HEK293 (cell line): Measurements from ENCODE around the gene ADCY6.

ENCODE experiments used
- BCL11B ChIP-seq: fragments of 450-650 bp; formaldehyde crosslinking; IDR thresholded peaks from 2 replicates; pipeline ENCODE4 v1.5.1; 2016; ENCODE audit warnings: low read depth, missing biosample characterization, missing genetic modification characterization
- KLF7 ChIP-seq: fragments of 450-650 bp; formaldehyde crosslinking; IDR thresholded peaks from 2 replicates; pipeline ENCODE4 v1.5.1; 2016; ENCODE audit warnings: missing biosample characterization, missing genetic modification characterization, borderline replicate concordance
- MZF1 ChIP-seq: fragments of 450-650 bp; formaldehyde crosslinking; IDR thresholded peaks from 2 replicates; pipeline ENCODE4 v1.5.1; 2017; ENCODE audit warnings: missing biosample characterization, missing genetic modification characterization, borderline replicate concordance
- PATZ1 ChIP-seq: fragments of 450-650 bp; formaldehyde crosslinking; IDR thresholded peaks from 2 replicates; pipeline ENCODE4 v1.5.1; 2016; ENCODE audit warnings: missing biosample characterization, missing genetic modification characterization
- RBAK ChIP-seq: fragments of 450-650 bp; formaldehyde crosslinking; IDR thresholded peaks from 2 replicates; pipeline ENCODE4 v1.5.1; 2016; ENCODE audit warnings: missing biosample characterization, missing genetic modification characterization
- SP7 ChIP-seq: fragments of 450-650 bp; formaldehyde crosslinking; IDR thresholded peaks from 2 replicates; pipeline ENCODE4 v1.5.1; 2016; ENCODE audit warnings: missing biosample characterization, missing genetic modification characterization
- ZBTB48 ChIP-seq: fragments of 450-650 bp; formaldehyde crosslinking; IDR thresholded peaks from 2 replicates; pipeline ENCODE4 v1.5.1; 2016; ENCODE audit warnings: missing biosample characterization, missing genetic modification characterization
- ZBTB7A ChIP-seq: fragments of 450-650 bp; formaldehyde crosslinking; IDR thresholded peaks from 2 replicates; pipeline ENCODE4 v1.5.1; 2016; ENCODE audit warnings: low read depth, missing biosample characterization, missing genetic modification characterization
- ZEB2 ChIP-seq: fragments of 450-650 bp; formaldehyde crosslinking; IDR thresholded peaks from 2 replicates; pipeline ENCODE4 v1.5.1; 2016; ENCODE audit warnings: missing biosample characterization, missing genetic modification characterization
- ZFHX2 ChIP-seq: fragments of 450-650 bp; formaldehyde crosslinking; conservative IDR thresholded peaks from 2 replicates; pipeline ENCODE4 v1.5.1; 2016; ENCODE audit warnings: missing biosample characterization, missing genetic modification characterization
- ZNF114 ChIP-seq: fragments of 450-650 bp; formaldehyde crosslinking; IDR thresholded peaks from 2 replicates; pipeline ENCODE4 v1.5.0; 2017; ENCODE audit warnings: missing biosample characterization, missing genetic modification characterization
- ZNF132 ChIP-seq: fragments of 450-650 bp; formaldehyde crosslinking; IDR thresholded peaks from 2 replicates; pipeline ENCODE4 v1.5.1; 2017; ENCODE audit warnings: missing biosample characterization, missing genetic modification characterization, borderline replicate concordance
- ZNF18 ChIP-seq: fragments of 450-650 bp; formaldehyde crosslinking; IDR thresholded peaks from 2 replicates; pipeline ENCODE4 v1.5.1; 2016; ENCODE audit warnings: missing biosample characterization, missing genetic modification characterization
- ZNF274 ChIP-seq, 2 experiments: fragments of 200-500 bp in 1 of 2; fragments of 450-650 bp in 1 of 2; sonication (Bioruptor generic) in 1 of 2; formaldehyde crosslinking in 1 of 2; IDR thresholded peaks; 2 replicates each; pipeline versions ENCODE4 v1.5.1 to v1.6.1; 2014 to 2016; ENCODE audit warnings: borderline replicate concordance in 1 of 2, inconsistent platforms in 1 of 2, low read length in 1 of 2, missing biosample characterization in 1 of 2, missing genetic modification characterization in 1 of 2
- ZNF335 ChIP-seq: fragments of 450-650 bp; formaldehyde crosslinking; conservative IDR thresholded peaks from 2 replicates; pipeline ENCODE4 v1.5.1; 2016; ENCODE audit warnings: missing biosample characterization, missing genetic modification characterization
- ZNF366 ChIP-seq: fragments of 450-650 bp; formaldehyde crosslinking; conservative IDR thresholded peaks from 2 replicates; pipeline ENCODE4 v1.5.1; 2016; ENCODE audit warnings: missing biosample characterization, missing genetic modification characterization
- ZNF501 ChIP-seq: fragments of 450-650 bp; formaldehyde crosslinking; IDR thresholded peaks from 2 replicates; pipeline ENCODE4 v1.5.1; 2016; ENCODE audit warnings: missing biosample characterization, missing genetic modification characterization
- ZNF585B ChIP-seq: fragments of 450-650 bp; formaldehyde crosslinking; IDR thresholded peaks from 2 replicates; pipeline ENCODE4 v1.5.1; 2016; ENCODE audit warnings: missing biosample characterization, missing genetic modification characterization
- ZNF623 ChIP-seq: fragments of 450-650 bp; formaldehyde crosslinking; IDR thresholded peaks from 2 replicates; pipeline ENCODE4 v1.5.1; 2016; ENCODE audit warnings: missing biosample characterization, missing genetic modification characterization
- ZNF777 ChIP-seq: fragments of 450-650 bp; formaldehyde crosslinking; IDR thresholded peaks from 2 replicates; pipeline ENCODE4 v1.5.1; 2017; ENCODE audit warnings: missing biosample characterization, missing genetic modification characterization, borderline replicate concordance
- ZNF792 ChIP-seq: fragments of 450-650 bp; formaldehyde crosslinking; IDR thresholded peaks from 2 replicates; pipeline ENCODE4 v1.5.1; 2016; ENCODE audit warnings: missing biosample characterization, missing genetic modification characterization
- ZXDB ChIP-seq: fragments of 450-650 bp; formaldehyde crosslinking; IDR thresholded peaks from 2 replicates; pipeline ENCODE4 v1.5.1; 2016; ENCODE audit warnings: missing biosample characterization, missing genetic modification characterization
- TF ChIP-seq, protein P1 (sequence below): fragments of 450-650 bp; formaldehyde crosslinking; optimal IDR thresholded peaks from 2 replicates; pipeline ENCODE3; 2016; ENCODE audit warnings: missing biosample characterization, mild to moderate bottlenecking, missing genetic modification characterization
- TF ChIP-seq, protein P2 (sequence below): fragments of 450-650 bp; formaldehyde crosslinking; IDR thresholded peaks from 2 replicates; pipeline ENCODE4 v1.5.1; 2016; ENCODE audit warnings: missing biosample characterization, missing genetic modification characterization
- TF ChIP-seq, protein P3 (sequence below): fragments of 450-650 bp; formaldehyde crosslinking; IDR thresholded peaks from 2 replicates; pipeline ENCODE4 v1.5.1; 2016; ENCODE audit warnings: missing biosample characterization, missing genetic modification characterization
- TF ChIP-seq, protein P4 (sequence below): fragments of 450-650 bp; IDR thresholded peaks from 2 replicates; pipeline ENCODE4 v1.5.1; 2018; ENCODE audit warnings: missing biosample characterization, missing genetic modification characterization

ADCY6 gene

GRCh38 chr12:48815126-48816110, 26.5 kb upstream of the ADCY6 start (continued):
- TF ChIP-seq RBAK (tag by site-specific recombination) (no peak), ZNF585B (tag by site-specific recombination) (no peak), SP7 (tag by site-specific recombination) (peak; percentile 82; the same call in 1 of the 2 replicates), ZNF132 (tag by site-specific recombination) (no peak), ZNF501 (tag by site-specific recombination) (0 out of 2 replicates have a peak, but pooled peaks have one; percentile 61), ZNF623 (tag by site-specific recombination) (no peak), ZEB2 (tag by site-specific recombination) (peak; percentile 72), ZFHX2 (tag by site-specific recombination) (peak; percentile 89), ZNF274 (IDR thresholded peaks at IDR 0.05; ENCODE audit: low read length) (no peak), ZNF274 (tag by site-specific recombination; IDR thresholded peaks at IDR 0.05; ENCODE audit: borderline replicate concordance) (no peak), ZNF366 (tag by site-specific recombination) (peak; percentile 99), ZNF114 (tag by site-specific recombination) (no peak), ZBTB7A (tag by site-specific recombination) (no peak), KLF7 (tag by site-specific recombination) (peak; percentile 68; the same call in 1 of the 2 replicates), MZF1 (tag by site-specific recombination) (peak; percentile 70; the same call in 1 of the 2 replicates), ZNF335 (tag by site-specific recombination) (peak; percentile 86), ZXDB (peak; percentile 77; the same call in 1 of the 2 replicates), ZNF18 (tag by site-specific recombination) (no peak), ZBTB48 (peak; percentile 96), BCL11B (tag by site-specific recombination) (no peak), ZNF777 (tag by site-specific recombination) (peak; percentile 13; the same call in 1 of the 2 replicates), ZNF792 (tag by site-specific recombination) (peak; percentile 64; the same call in 1 of the 2 replicates), PATZ1 (peak; percentile 92)
- TF ChIP-seq, protein P1, sequence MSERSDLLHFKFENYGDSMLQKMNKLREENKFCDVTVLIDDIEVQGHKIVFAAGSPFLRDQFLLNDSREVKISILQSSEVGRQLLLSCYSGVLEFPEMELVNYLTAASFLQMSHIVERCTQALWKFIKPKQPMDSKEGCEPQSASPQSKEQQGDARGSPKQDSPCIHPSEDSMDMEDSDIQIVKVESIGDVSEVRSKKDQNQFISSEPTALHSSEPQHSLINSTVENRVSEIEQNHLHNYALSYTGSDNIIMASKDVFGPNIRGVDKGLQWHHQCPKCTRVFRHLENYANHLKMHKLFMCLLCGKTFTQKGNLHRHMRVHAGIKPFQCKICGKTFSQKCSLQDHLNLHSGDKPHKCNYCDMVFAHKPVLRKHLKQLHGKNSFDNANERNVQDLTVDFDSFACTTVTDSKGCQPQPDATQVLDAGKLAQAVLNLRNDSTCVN: peak; percentile 55
- TF ChIP-seq, protein P2, sequence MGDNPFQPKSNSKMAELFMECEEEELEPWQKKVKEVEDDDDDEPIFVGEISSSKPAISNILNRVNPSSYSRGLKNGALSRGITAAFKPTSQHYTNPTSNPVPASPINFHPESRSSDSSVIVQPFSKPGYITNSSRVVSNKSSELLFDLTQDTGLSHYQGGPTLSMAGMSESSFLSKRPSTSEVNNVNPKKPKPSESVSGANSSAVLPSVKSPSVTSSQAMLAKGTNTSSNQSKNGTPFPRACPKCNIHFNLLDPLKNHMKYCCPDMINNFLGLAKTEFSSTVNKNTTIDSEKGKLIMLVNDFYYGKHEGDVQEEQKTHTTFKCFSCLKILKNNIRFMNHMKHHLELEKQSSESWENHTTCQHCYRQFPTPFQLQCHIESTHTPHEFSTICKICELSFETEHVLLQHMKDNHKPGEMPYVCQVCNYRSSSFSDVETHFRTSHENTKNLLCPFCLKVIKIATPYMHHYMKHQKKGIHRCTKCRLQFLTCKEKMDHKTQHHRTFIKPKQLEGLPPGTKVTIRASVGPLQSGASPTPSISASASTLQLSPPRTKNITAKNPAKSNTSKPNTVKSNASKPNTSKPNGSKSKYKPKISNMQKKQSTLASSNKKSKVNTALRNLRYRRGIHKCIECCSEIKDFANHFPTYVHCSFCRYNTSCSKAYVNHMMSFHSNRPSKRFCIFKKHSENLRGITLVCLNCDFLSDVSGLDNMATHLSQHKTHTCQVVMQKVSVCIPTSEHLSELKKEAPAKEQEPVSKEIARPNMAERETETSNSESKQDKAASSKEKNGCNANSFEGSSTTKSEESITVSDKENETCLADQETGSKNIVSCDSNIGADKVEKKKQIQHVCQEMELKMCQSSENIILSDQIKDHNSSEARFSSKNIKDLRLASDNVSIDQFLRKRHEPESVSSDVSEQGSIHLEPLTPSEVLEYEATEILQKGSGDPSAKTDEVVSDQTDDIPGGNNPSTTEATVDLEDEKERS: no peak
- TF ChIP-seq, protein P3, sequence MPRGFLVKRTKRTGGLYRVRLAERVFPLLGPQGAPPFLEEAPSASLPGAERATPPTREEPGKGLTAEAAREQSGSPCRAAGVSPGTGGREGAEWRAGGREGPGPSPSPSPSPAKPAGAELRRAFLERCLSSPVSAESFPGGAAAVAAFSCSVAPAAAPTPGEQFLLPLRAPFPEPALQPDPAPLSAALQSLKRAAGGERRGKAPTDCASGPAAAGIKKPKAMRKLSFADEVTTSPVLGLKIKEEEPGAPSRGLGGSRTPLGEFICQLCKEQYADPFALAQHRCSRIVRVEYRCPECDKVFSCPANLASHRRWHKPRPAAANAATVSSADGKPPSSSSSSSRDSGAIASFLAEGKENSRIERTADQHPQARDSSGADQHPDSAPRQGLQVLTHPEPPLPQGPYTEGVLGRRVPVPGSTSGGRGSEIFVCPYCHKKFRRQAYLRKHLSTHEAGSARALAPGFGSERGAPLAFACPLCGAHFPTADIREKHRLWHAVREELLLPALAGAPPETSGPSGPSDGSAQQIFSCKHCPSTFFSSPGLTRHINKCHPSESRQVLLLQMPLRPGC (tag by site-specific recombination): peak; percentile 27; the same call in 1 of the 2 replicates
- TF ChIP-seq, protein P4, sequence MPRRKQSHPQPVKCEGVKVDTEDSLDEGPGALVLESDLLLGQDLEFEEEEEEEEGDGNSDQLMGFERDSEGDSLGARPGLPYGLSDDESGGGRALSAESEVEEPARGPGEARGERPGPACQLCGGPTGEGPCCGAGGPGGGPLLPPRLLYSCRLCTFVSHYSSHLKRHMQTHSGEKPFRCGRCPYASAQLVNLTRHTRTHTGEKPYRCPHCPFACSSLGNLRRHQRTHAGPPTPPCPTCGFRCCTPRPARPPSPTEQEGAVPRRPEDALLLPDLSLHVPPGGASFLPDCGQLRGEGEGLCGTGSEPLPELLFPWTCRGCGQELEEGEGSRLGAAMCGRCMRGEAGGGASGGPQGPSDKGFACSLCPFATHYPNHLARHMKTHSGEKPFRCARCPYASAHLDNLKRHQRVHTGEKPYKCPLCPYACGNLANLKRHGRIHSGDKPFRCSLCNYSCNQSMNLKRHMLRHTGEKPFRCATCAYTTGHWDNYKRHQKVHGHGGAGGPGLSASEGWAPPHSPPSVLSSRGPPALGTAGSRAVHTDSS (tag by site-specific recombination): no peak
